ENCODE results near the gene PLXNA4. TPM values are rescaled to one million over a fixed set of nuclear protein-coding genes. Genes with fewer than 3 reads are reported as not detected.
A peak's percentile ranks its signal among the peaks of the same experiment; 100 is the strongest.

Gene PLXNA4
- total and polyA plus RNA-seq, 9 of the 15 experiments (the other 6 are each of a cell fraction or from before 2014, with no cell fraction given) = under 0.01 to 0.09 TPM; not detected in 7

GRCh38 chr7:132564090-132564489, 12.2 kb downstream of the PLXNA4 start (continued):
- TF ChIP-seq PATZ1 (CRISPR knock-in tag; IDR thresholded peaks at IDR 0.05; ENCODE audit: borderline replicate concordance) = no peak

GRCh38 chr7:132562690-132563089, 13.6 kb downstream of the PLXNA4 start:
- ChIA-PET POLR2A (no interaction called here), CTCF (ENCODE audit: low intra/inter-chr PET ratio) (no interaction called here)
- no peaks in the 10 kb centered on the region for H3K79me2 ChIP-seq (ENCODE audit: control insufficient read depth, insufficient read depth, low read length)
- no peak overlapping the region for H2AFZ ChIP-seq (ENCODE audit: low read depth, low read length)
- intact Hi-C loops (cut with micrococcal nuclease) = no loop called here
- no peaks in the 10 kb centered on the region for H4K20me1 ChIP-seq (replicated peaks; ENCODE audit: control insufficient read depth, insufficient read depth, low read length)
- no peaks in the 10 kb centered on the region for H3K9me3 ChIP-seq (replicated peaks; ENCODE audit: control insufficient read depth, insufficient read depth, low read depth, low read length)
- H3K4me3 ChIP-seq = no peak overlapping the region
- no peak overlapping the region for H3K27ac ChIP-seq (ENCODE audit: extremely low read depth, low read depth, low read length)
- no TSS peak for BruUV-seq (replicated peaks)
- H3K4me1 ChIP-seq (replicated peaks in 1 of 2; ENCODE audit: control insufficient read depth in 2 of 2, insufficient read depth in 2 of 2, low read length in 2 of 2) = no peaks in the 10 kb centered on the region
- no peak overlapping the region for H3K4me2 ChIP-seq (ENCODE audit: insufficient read depth, low read length)
- no peak overlapping the region for H3K9ac ChIP-seq (ENCODE audit: insufficient read depth in 1 of 2, low read depth in 2 of 2, low read length in 2 of 2)
- WGBS (ENCODE audit: insufficient coverage, low coverage, missing lambda C conversion rate) = 0% methylated on average over 1 of the region's 1 CpG
- no peak for FAIRE-seq
- DNase-seq (ENCODE audit: extremely low read depth in 1 of 4, low spot score in 3 of 4) = no peak
- in situ Hi-C loops (cut with MboI) = no loop called here
- no peak for ATAC-seq
- no peaks in the 10 kb centered on the region for H3K36me3 ChIP-seq (ENCODE audit: control insufficient read depth, insufficient read depth, low read length)
- H3K9me1 ChIP-seq (ENCODE audit: control insufficient read depth, insufficient read depth, low read length) = no peaks in the 10 kb centered on the region
- H3K27me3 ChIP-seq (ENCODE audit: control insufficient read depth in 2 of 2, insufficient read depth in 2 of 2, low read length in 2 of 2) = peaks cover under 1 to 12% of the 10 kb centered on the region in 2 experiments; a peak in 2 of 5 replicates
- TF ChIP-seq ZBTB17 (CRISPR knock-in tag; IDR thresholded peaks at IDR 0.05) (no peak), PCBP2 (IDR thresholded peaks at IDR 0.05; ENCODE audit: low read depth, low read length, poor library complexity, severe bottlenecking) (peak; percentile 31), KAT8 (IDR thresholded peaks at IDR 0.05; ENCODE audit: low read depth) (no peak), HIVEP1 (CRISPR knock-in tag; IDR thresholded peaks at IDR 0.05) (no peak), CBX8 (IDR thresholded peaks at IDR 0.05; ENCODE audit: borderline replicate concordance, extremely low read depth, low read depth, low read length, poor library complexity, severe bottlenecking) (no peak), PTBP1 (IDR thresholded peaks at IDR 0.05; ENCODE audit: low read depth, low read length) (no peak), ZNF263 (CRISPR knock-in tag; IDR thresholded peaks at IDR 0.05; ENCODE audit: borderline replicate concordance) (peak; percentile 93)
